ENCODE data around the gene TPSG1.
"Not testable (repeated sequence)": the region's sequence is repeated elsewhere in the genome, so short reads cannot be mapped to it uniquely, and the experiment has no call there.

The TPSG1 gene

GRCh38 chr16:1193825-1194581 lies 31.1 kb downstream of the TPSG1 start:
- DNase-seq = no peak

- DNase-seq = peak; percentile 66
Measured at GRCh38 chr16:1193143-1193824, 31.8 kb downstream of the TPSG1 start.

- DNase-seq = no peak
Measured at GRCh38 chr16:1192384-1193073, 32.5 kb downstream of the TPSG1 start.

GRCh38 chr16:1190789-1191188 lies 34.3 kb downstream of the TPSG1 start:
- not testable (repeated sequence) for DNase-seq

DNA sequence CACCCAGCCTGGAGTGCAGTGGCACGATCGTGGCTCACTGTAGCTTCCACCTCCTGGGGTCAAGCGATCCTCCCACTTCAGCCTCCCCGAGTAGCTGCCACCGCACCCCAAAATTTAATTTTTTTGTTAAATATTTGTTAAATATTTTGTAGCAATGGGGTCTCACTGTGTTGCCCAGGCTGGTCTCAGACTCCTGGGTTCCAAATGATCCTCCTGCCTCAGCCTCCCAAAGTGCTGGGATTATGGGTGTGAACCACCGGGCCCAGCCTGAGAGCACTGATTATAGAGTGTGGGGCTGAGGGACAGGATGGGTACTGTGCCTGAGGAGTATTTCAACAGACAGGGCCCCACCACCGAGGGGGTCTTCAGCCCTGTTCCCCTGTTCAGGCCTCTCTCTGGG lies 35.6 kb downstream of the TPSG1 start:
- no peak for DNase-seq

- no peak for DNase-seq
Measured at GRCh38 chr16:1188432-1189189, 36.5 kb downstream of the TPSG1 start.

DNA sequence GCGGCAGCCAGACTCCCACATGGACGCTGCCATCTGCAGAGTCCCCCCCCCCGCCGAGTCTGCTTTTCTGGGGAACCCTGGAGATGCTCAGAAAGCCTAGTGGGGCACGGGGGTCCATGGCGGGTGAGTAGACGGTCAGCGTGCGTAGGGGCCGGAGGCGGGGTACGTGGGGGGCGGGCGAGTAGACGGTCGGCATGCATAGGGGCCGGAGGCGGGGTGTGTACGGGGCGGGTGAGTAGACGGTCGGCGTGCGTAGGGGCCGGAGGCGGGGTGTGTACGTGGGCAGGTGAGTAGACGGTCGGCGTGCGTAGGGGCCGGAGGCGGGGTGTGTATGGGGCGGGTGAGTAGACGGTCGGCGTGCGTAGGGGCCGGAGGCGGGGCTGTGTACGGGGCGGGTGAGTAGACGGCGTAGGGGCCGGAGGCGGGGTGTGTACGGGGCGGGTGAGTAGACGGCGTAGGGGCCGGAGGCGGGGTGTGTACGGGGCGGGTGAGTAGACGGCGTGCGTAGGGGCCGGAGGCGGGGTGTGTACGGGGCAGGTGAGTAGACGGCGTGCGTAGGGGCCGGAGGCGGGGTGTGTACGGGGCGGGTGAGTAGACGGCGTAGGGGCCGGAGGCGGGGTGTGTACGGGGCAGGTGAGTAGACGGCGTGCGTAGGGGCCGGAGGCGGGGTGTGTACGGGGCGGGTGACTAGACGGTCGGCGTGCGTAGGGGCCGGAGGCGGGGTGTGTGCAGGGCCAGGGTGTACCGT lies 39.4 kb downstream of the TPSG1 start:
- not testable (repeated sequence) for DNase-seq

DNA sequence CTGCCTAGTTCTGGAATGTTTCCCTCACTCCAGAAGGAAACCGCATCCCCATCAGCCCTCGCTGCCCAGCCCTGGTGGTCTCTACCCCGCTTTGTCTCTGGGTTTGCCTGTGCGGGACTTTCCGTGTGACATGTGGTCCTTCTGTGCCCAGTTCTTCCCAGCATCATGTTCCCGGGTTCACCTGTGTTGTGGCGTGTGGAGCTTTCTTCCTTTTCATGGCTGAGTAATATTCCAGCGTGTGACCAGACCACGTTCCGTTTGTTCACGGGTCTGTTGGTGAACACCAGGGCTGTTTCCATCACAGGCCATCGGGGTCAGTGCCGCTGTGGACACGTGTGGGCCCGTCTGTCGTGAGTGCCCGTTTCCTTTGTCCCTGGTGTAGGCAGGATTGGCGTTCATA lies 40.1 kb downstream of the TPSG1 start:
- no peak for DNase-seq

DNA sequence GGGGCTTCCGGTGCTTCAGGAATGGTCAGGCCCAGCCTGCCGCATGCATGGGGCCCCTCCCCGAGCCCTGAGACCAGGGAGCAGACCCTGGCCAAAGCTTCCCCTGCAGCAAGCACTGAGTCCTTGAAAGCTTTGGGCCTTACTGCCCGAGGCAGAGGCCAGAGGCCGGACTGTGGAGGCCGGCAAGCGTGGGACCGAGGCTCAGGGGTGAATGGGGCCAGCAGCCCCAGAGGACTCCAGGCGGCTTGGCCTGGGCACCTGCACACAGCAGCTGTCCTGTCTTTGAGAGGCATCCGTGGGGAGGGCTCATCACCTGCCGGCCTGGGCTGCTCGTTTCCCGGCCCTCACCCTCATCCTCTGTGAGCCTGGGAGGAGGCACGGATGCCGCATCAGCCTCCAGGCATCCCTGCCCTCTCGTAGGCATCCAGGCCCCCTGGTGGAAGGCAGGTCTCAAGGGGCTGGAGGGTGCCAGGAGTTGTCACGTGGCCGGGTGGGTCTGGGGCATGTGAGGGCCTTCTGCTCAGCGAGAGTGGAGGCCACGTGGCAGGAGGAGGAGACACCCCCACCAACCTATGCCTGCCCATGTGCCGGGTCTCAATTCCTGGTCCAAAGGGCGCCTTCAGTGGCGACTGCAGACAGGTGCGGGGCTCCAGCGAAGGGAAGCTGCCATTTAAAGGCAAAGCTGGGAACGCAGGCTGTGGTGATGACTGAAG lies 40.8 kb downstream of the TPSG1 start:
- no peak for DNase-seq

- DNase-seq = peak; percentile 40
Measured at GRCh38 chr16:1182950-1183907, 41.8 kb downstream of the TPSG1 start.

GRCh38 chr16:1182316-1182671 lies 42.8 kb downstream of the TPSG1 start:
- DNase-seq = no peak

DNA sequence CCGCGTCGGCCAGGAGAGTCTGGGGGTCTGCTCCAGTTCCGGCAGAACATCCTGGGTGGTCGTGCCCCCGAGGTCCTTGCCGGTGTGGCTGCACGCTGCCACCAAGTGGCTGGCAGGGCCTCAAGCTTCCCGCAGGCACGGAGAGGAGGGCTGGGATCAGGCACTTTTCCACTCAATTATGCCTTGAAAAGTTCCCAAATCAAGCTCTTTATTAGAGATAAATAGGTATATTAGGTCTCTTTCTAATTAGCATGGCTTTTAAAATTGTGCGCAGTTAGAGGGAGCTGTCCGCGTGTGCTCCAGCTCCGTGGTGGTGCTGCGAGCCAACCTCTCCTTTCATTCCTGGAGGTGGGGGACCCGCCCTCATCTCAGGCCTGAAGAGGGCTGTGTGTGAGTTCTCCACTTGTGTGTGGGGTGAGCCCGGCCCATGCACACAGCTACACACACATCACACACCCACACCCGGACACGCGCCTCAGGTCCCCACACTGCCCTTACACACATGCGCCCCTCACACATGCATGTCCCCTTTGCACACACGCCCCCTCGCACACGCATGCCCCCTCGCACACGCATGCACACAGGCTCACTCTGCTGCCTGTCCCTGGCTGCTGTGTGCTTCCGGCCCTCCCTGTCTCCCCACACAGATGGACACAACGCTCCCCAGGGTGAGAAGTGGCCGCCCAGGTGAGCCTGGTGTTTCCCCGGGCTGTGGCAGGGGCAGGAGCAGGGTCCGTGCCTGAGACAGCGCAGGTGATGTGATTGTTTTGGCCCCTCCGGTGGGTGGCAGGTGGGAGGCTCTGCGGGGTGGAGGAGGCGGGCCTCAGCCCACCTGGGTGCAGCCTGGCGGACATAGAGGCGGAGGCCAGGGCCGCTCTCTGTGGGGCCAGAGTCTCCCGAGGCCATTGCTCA lies 43.4 kb downstream of the TPSG1 start:
- no peak for DNase-seq

GRCh38 chr16:1180549-1181403 lies 44.3 kb downstream of the TPSG1 start:
- no peak for DNase-seq

- no peak for DNase-seq
Measured at GRCh38 chr16:1178295-1178910, 46.7 kb downstream of the TPSG1 start.

- no peak for DNase-seq
Measured at GRCh38 chr16:1177750-1178149, 47.3 kb downstream of the TPSG1 start.

DNA sequence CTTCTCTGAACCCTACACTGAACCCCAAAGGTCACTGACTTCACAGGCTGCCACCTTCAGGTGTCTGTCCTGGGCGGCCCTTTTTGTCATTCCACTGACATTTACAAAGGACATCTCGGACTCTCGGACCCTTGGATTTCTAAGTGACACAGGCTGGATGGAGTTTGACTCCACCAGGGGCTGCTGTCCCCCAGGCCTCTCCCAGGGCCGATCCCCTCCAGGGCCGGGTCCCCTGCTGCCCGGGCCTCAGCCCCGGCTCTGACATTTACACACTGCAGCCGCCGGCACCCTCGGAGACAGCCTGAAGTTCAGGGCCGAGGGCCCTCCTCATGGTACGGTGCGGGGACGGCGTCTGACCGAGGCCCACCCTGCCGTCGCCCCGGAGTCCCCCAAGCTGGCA lies 48.0 kb downstream of the TPSG1 start:
- no peak for DNase-seq

GRCh38 chr16:1176280-1176897 lies 48.7 kb downstream of the TPSG1 start:
- no peak for DNase-seq
